PC-3 (cell line): ENCODE results near the gene ITGA3. TPM values are rescaled to one million over a fixed set of nuclear protein-coding genes. Genes with fewer than 3 reads are reported as not detected.

Experiments
- ATAC-seq: fragments of 200-7000 bp; cut with Tn5 transposase; 2 replicates; pipeline ENCODE4 v1.9.1; 2020; ENCODE audit warnings: mild to moderate bottlenecking, moderate library complexity
- BruUV-seq: library from RNA; stranded (reverse); fragments of 400-500 nt; replicated peaks from 2 replicates; lab custom pipeline; 2021; lab: Mats Ljungman, UMichigan
- CTCF ChIA-PET: fragments of 300-600 bp; sonication (Branson Sonifier 250); formaldehyde crosslinking; loops from one replicate; lab custom pipeline; 2022; ENCODE audit warnings: antibody characterized with exemption; lab: Charles Lee
- POLR2A ChIA-PET: fragments of 300-600 bp; sonication (Branson Sonifier 250); formaldehyde crosslinking; loops from one replicate; lab custom pipeline; 2022; ENCODE audit warnings: antibody characterized with exemption; ENCODE audit not compliant: unreplicated experiment; lab: Charles Lee
- DNase-seq: peaks from one replicate; pipeline ENCODE4 v3.0.0-alpha.2; 2015
- H2AFZ ChIP-seq: fragments of 300-600 bp; sonication (generic); 2 replicates; pipeline ENCODE4 v1.6.0; 2016; ENCODE audit warnings: antibody characterized with exemption, low read length
- H3F3A ChIP-seq: fragments of 300-600 bp; sonication (generic); one replicate; pipeline ENCODE4 v1.6.0; 2017; ENCODE audit warnings: antibody characterized with exemption, low read length, control low read depth, mild to moderate bottlenecking; ENCODE audit not compliant: unreplicated experiment
- H3K27ac ChIP-seq: fragments of 300-600 bp; sonication (generic); 2 replicates; pipeline ENCODE4 v1.5.1; 2016; ENCODE audit warnings: mild to moderate bottlenecking, low read length
- H3K27me3 ChIP-seq: fragments of 300-600 bp; sonication (generic); 2 replicates; pipeline ENCODE4 v1.6.1; 2016; ENCODE audit warnings: low read length, mixed read lengths
- H3K36me3 ChIP-seq: fragments of 300-600 bp; sonication (generic); 2 replicates; pipeline ENCODE4 v1.6.1; 2016; ENCODE audit warnings: low read depth, mixed run types, low read length, mixed read lengths
- H3K4me1 ChIP-seq: fragments of 300-600 bp; sonication (generic); 2 replicates; pipeline ENCODE4 v1.5.1; 2016; ENCODE audit warnings: low read length; ENCODE audit not compliant: insufficient read depth
- H3K4me2 ChIP-seq: fragments of 300-600 bp; sonication (generic); 2 replicates; pipeline ENCODE4 v1.6.0; 2016; ENCODE audit warnings: low read length
- H3K4me3 ChIP-seq: fragments of 300-600 bp; sonication (generic); 2 replicates; pipeline ENCODE4 v1.5.1; 2016; ENCODE audit warnings: mild to moderate bottlenecking, low read length, mixed read lengths
- H3K79me2 ChIP-seq: fragments of 300-600 bp; sonication (generic); 2 replicates; pipeline ENCODE4 v1.6.1; 2017; ENCODE audit warnings: low read length, mixed read lengths
- H3K9ac ChIP-seq: fragments of 300-600 bp; sonication (generic); 2 replicates; pipeline ENCODE4 v1.6.0; 2016; ENCODE audit warnings: mild to moderate bottlenecking, low read length
- H3K9me2 ChIP-seq: fragments of 300-600 bp; sonication (generic); replicated peaks from 2 replicates; pipeline ENCODE4 v1.6.1; 2016; ENCODE audit warnings: mixed run types, low read length, mixed read lengths
- H3K9me3 ChIP-seq: fragments of 300-600 bp; sonication (generic); 2 replicates; pipeline ENCODE4 v1.6.1; 2016; ENCODE audit warnings: low read length, mixed read lengths
- H4K20me1 ChIP-seq: fragments of 300-600 bp; sonication (generic); 2 replicates; pipeline ENCODE4 v1.6.1; 2016; ENCODE audit warnings: low read length, mixed read lengths
- EZH2 ChIP-seq: fragments of 300-600 bp; sonication (generic); IDR thresholded peaks from one replicate; pipeline ENCODE4 v1.6.1; 2017; ENCODE audit warnings: antibody characterized with exemption, mild to moderate bottlenecking, low read length; ENCODE audit not compliant: unreplicated experiment
- EZH2phosphoT487 ChIP-seq: fragments of 300-600 bp; sonication (generic); IDR thresholded peaks from 2 replicates; pipeline ENCODE4 v1.6.1; 2018; ENCODE audit warnings: mild to moderate bottlenecking, antibody characterized with exemption, low read length, borderline replicate concordance
- intact Hi-C: fragments of 100-400 bp; cut with micrococcal nuclease; formaldehyde crosslinking; loops from 2 replicates; pipeline ENCODE4 v1.9.0; 2023
- total RNA-seq: library from RNA; depleted of rRNA; stranded (reverse); fragments of >200 nt; gene quantifications from 2 replicates; pipeline ENCODE4 v1.2.3, GENCODE V29; 2014
- TF ChIP-seq, protein P1 (sequence below): fragments of 300-600 bp; sonication (generic); conservative IDR thresholded peaks from 2 replicates; pipeline ENCODE4 v1.5.1; 2017; ENCODE audit warnings: antibody characterized with exemption, low read depth, mild to moderate bottlenecking, low read length

Gene ITGA3
- total RNA-seq, 1 experiment from 2014 or later = 598 TPM

DNA sequence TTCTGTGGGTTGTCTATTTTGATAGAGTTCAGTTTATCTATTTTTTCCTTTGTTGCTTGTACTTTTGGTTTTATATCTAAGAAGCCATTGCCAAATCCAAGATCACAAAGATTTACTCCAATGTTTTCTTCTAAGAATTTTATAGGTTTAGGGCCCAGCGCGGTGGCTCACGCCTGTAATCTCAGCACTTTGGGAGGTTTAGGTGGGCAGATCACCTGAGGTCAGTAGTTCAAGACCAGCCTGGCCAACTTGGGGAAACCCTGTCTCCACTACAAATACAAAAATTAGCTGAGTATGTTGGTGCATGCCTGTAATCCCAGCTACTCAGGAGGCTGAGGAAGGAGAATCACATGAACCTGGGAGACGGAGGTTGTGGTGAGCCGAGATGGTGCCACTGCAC, 13.7 kb upstream of the ITGA3 start:
- no TSS peak for BruUV-seq
- H3F3A ChIP-seq = no peaks in the 10 kb centered on the region
- intact Hi-C loops = no loop called here
- ChIA-PET POLR2A (interaction anchor here (0.6 to 0.7 kb wide), 3 partner anchors 16 to 31 kb away, joined by 3 to 5 read pairs (median 3); no protein-coding TSS in a partner anchor), CTCF (no interaction called here)
- H3K9ac ChIP-seq = no peak overlapping the region
- no peak overlapping the region for H3K4me3 ChIP-seq
- H3K9me2 ChIP-seq = no peaks in the 10 kb centered on the region
- no peak for ATAC-seq
- no peak for DNase-seq
- H3K4me1 ChIP-seq = peaks cover 55% of the 10 kb centered on the region
- H3K36me3 ChIP-seq = no peaks in the 10 kb centered on the region
- H3K79me2 ChIP-seq = no peaks in the 10 kb centered on the region
- H3K4me2 ChIP-seq = no peak overlapping the region
- H4K20me1 ChIP-seq = no peaks in the 10 kb centered on the region
- TF ChIP-seq EZH2 = no peak
- TF ChIP-seq EZH2phosphoT487 = no peak
- TF ChIP-seq, protein P1, sequence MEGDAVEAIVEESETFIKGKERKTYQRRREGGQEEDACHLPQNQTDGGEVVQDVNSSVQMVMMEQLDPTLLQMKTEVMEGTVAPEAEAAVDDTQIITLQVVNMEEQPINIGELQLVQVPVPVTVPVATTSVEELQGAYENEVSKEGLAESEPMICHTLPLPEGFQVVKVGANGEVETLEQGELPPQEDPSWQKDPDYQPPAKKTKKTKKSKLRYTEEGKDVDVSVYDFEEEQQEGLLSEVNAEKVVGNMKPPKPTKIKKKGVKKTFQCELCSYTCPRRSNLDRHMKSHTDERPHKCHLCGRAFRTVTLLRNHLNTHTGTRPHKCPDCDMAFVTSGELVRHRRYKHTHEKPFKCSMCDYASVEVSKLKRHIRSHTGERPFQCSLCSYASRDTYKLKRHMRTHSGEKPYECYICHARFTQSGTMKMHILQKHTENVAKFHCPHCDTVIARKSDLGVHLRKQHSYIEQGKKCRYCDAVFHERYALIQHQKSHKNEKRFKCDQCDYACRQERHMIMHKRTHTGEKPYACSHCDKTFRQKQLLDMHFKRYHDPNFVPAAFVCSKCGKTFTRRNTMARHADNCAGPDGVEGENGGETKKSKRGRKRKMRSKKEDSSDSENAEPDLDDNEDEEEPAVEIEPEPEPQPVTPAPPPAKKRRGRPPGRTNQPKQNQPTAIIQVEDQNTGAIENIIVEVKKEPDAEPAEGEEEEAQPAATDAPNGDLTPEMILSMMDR = no peak
- H2AFZ ChIP-seq = no peak overlapping the region
- H3K27me3 ChIP-seq = no peaks in the 10 kb centered on the region
- H3K9me3 ChIP-seq = no peaks in the 10 kb centered on the region
- H3K27ac ChIP-seq = no peak overlapping the region

DNA sequence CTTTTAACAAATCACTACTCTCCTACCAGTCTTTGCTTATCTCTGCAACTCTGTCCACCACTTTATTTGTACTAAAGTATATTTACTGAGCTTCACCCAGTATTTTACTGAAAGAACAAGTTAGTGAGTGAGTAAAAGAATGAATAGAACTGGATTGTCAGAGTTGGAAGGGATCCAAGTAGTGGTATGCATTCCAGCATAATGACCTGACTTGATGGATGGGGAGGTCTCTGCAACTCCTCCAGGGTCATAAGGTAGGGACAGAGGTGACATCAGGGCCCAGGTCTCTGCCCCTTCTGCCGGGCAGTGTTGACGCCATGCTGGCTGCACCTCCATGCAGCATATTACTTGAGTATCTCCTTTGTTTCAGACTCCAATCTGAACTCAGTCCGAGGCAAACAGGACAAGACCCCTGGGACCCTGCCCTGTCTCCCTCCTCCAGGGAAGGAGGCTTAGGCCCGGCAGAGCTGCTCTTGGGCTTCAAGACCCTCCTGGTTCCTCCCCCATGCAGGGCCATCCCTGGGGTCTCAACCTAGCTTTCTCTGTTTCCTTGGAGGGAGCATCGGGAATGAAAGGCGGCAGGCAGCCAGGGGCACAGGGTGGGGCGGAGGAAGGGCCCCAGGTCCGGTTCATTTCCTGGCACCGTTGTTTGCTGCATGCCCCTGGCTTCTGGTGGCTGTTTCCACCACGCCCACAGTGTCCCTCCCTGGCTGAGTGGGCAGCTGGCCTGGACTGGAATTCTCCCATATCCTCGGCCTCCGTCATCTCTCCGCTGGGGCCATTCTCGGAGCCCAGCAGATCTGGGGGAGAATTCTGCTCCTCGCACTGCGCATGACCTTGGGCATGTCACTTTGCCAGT, 12.4 kb upstream of the ITGA3 start:
- peak; percentile 25 for ATAC-seq
- CTCF ChIA-PET = interaction anchor here (1.4 kb wide), 1 partner anchor 15 kb away, joined by 5 read pairs; no protein-coding TSS in a partner anchor
- DNase-seq = peak; percentile 86

More for the DNA sequence above, 12.4 kb upstream of the ITGA3 start:
- intact Hi-C loops = no loop called here
- H2AFZ ChIP-seq = no peak overlapping the region
- H3K36me3 ChIP-seq = no peaks in the 10 kb centered on the region
- H3K9ac ChIP-seq = no peak overlapping the region
- no peaks in the 10 kb centered on the region for H3K27me3 ChIP-seq
- H3K9me2 ChIP-seq = no peaks in the 10 kb centered on the region
- no peak overlapping the region for H3K4me3 ChIP-seq
- no TSS peak for BruUV-seq
- H3K4me2 ChIP-seq = peak overlapping the region; percentile 26
- TF ChIP-seq EZH2 (no peak), EZH2phosphoT487 (no peak)
- TF ChIP-seq, protein P1 = no peak
- POLR2A ChIA-PET = no interaction called here
- H3K79me2 ChIP-seq = no peaks in the 10 kb centered on the region
- H3F3A ChIP-seq = no peaks in the 10 kb centered on the region
- H3K4me1 ChIP-seq = peaks cover 55% of the 10 kb centered on the region
- no peaks in the 10 kb centered on the region for H4K20me1 ChIP-seq
- no peaks in the 10 kb centered on the region for H3K9me3 ChIP-seq
- peak overlapping the region; percentile 29 for H3K27ac ChIP-seq
